HEK293 (cell line): ENCODE data around the gene KDM5A.

Source experiments
- INSM2 ChIP-seq: fragments of 450-650 bp; formaldehyde crosslinking; IDR thresholded peaks from 2 replicates; pipeline ENCODE4 v1.5.1; 2016; ENCODE audit warnings: missing biosample characterization, missing genetic modification characterization
- ZNF600 ChIP-seq: fragments of 450-650 bp; formaldehyde crosslinking; IDR thresholded peaks from 2 replicates; pipeline ENCODE4 v1.5.1; 2016; ENCODE audit warnings: missing biosample characterization, missing genetic modification characterization

Gene KDM5A

GRCh38 chr12:230925-231671, 158.0 kb downstream of the KDM5A start (continued):
- TF ChIP-seq INSM2 (tag by site-specific recombination) (no peak), ZNF600 (tag by site-specific recombination) (no peak)
- TF ChIP-seq, all 188 proteins: peak for 0
